GM23248 (cell line): ENCODE data around the gene ANTXRL. TPM values are rescaled to one million over a fixed set of nuclear protein-coding genes. Genes with fewer than 3 reads are reported as not detected.

Experiments used
- DNase-seq: peaks from one replicate; pipeline ENCODE4 v3.0.0-alpha.2; 2015
- H2AFZ ChIP-seq: fragments of 200-600 bp; sonication (generic); 2 replicates; pipeline ENCODE4 v1.6.1; 2016; ENCODE audit warnings: antibody characterized with exemption
- H3F3A ChIP-seq: fragments of 200-600 bp; sonication (generic); 2 replicates; pipeline ENCODE4 v1.6.1; 2016; ENCODE audit warnings: mild to moderate bottlenecking, antibody characterized with exemption, mixed run types; ENCODE audit not compliant: insufficient read depth
- H3K27ac ChIP-seq: fragments of 200-600 bp; sonication (generic); 2 replicates; pipeline ENCODE4 v1.5.1; 2016; ENCODE audit warnings: mild to moderate bottlenecking
- H3K27me3 ChIP-seq: fragments of 200-600 bp; sonication (generic); replicated peaks from 2 replicates; pipeline ENCODE4 v1.6.1; 2016; ENCODE audit warnings: mild to moderate bottlenecking; ENCODE audit not compliant: insufficient read depth
- H3K36me3 ChIP-seq: fragments of 200-600 bp; sonication (generic); 2 replicates; pipeline ENCODE4 v1.6.1; 2016; ENCODE audit warnings: low read depth, mild to moderate bottlenecking
- H3K4me1 ChIP-seq: fragments of 200-600 bp; sonication (generic); 2 replicates; pipeline ENCODE4 v1.6.1; 2016; ENCODE audit warnings: mild to moderate bottlenecking; ENCODE audit not compliant: insufficient read depth
- H3K4me2 ChIP-seq: fragments of 200-600 bp; sonication (generic); one replicate; pipeline ENCODE4 v1.6.1; 2016; ENCODE audit warnings: mild to moderate bottlenecking; ENCODE audit not compliant: unreplicated experiment
- H3K4me3 ChIP-seq: fragments of 200-600 bp; sonication (generic); 2 replicates; pipeline ENCODE4 v1.5.1; 2016; ENCODE audit warnings: mild to moderate bottlenecking
- H3K79me2 ChIP-seq: fragments of 200-600 bp; sonication (generic); 2 replicates; pipeline ENCODE4 v1.6.1; 2016; ENCODE audit warnings: mild to moderate bottlenecking; ENCODE audit not compliant: insufficient read depth
- H3K9ac ChIP-seq: fragments of 200-600 bp; sonication (generic); 2 replicates; pipeline ENCODE4 v1.6.1; 2016; ENCODE audit warnings: mild to moderate bottlenecking
- H3K9me2 ChIP-seq: fragments of 200-600 bp; sonication (generic); 2 replicates; pipeline ENCODE4 v1.6.1; 2016; ENCODE audit warnings: mixed run types, mild to moderate bottlenecking, moderate library complexity; ENCODE audit not compliant: insufficient read depth
- H3K9me3 ChIP-seq: fragments of 200-600 bp; sonication (generic); one replicate; pipeline ENCODE4 v1.6.1; 2017; ENCODE audit warnings: low read depth
- H4K20me1 ChIP-seq: fragments of 200-600 bp; sonication (generic); 2 replicates; pipeline ENCODE4 v1.6.0; 2016; ENCODE audit not compliant: insufficient read depth
- EZH2 ChIP-seq: fragments of 200-600 bp; sonication (generic); IDR thresholded peaks from 2 replicates; pipeline ENCODE4 v1.6.1; 2018; ENCODE audit warnings: antibody characterized with exemption, mild to moderate bottlenecking; ENCODE audit not compliant: insufficient read depth, poor library complexity, severe bottlenecking
- EZH2phosphoT487 ChIP-seq: fragments of 200-600 bp; sonication (generic); IDR thresholded peaks from 2 replicates; pipeline ENCODE4 v1.6.1; 2018; ENCODE audit warnings: antibody characterized with exemption, moderate library complexity, mild to moderate bottlenecking, low read depth; ENCODE audit not compliant: insufficient read depth
- WGBS, 2 experiments: methylation state at CpG; one replicate each; pipeline ENCODE4 v1.1.6; 2015 to 2017; ENCODE audit warnings: low lambda C conversion rate in 2 of 2, low coverage in 1 of 2; ENCODE audit errors: missing lambda C conversion rate in 2 of 2; 5-methylcytosine and 5-hydroxymethylcytosine counted together
- in situ Hi-C: fragments of 300-500 bp; cut with MboI; formaldehyde crosslinking; loops from 2 replicates; pipeline ENCODE4 v1.15.0; 2020
- polyA plus RNA-seq: library from polyadenylated mRNA; unstranded; fragments of >200 nt; fragmentation: Nextera tagmentation; extraction: Ambion mirVana; gene quantifications from 2 replicates; pipeline ENCODE4 v1.2.1, GENCODE V29; 2016
- total RNA-seq: library from RNA; depleted of rRNA; stranded (reverse); fragments of >200 nt; shearing (Covaris generic); gene quantifications from 2 replicates; pipeline ENCODE4 v1.2.3, GENCODE V29; 2014

Gene ANTXRL
- total and polyA plus RNA-seq, 2 experiments from 2014 or later: not detected

DNA sequence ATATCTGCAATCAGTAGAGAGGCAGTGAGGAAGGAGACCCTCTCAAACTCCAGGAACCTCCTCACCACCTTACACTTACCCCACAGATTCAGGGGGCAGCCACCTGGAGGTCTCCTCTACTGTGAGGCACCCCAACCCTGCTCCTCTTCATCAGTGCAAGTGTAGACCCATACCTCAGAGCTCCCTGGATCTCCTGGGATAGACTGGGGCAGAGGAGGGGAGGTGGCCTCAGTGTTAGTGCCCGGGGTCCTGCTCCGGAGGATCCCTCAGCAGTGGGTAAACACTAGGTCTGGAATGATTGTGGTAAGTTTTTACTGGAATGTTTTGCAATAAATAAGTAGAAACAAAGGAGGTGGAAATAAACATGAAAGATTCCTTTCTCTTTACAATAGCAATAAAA lies 31.1 kb downstream of the ANTXRL start:
- Histone ChIP-seq H3K9me2 (no peaks in the 10 kb centered on the region), H3K9ac (no peak overlapping the region), H3K4me2 (no peak overlapping the region), H3K4me1 (peaks cover 13% of the 10 kb centered on the region), H3K4me3 (no peak overlapping the region), H3F3A (peaks cover 4% of the 10 kb centered on the region; the same call in 1 of the 2 replicates), H2AFZ (no peak overlapping the region), H3K27me3 (no peaks in the 10 kb centered on the region), H3K9me3 (no peaks in the 10 kb centered on the region), H3K79me2 (no peaks in the 10 kb centered on the region), H4K20me1 (no peaks in the 10 kb centered on the region), H3K27ac (no peak overlapping the region), H3K36me3 (no peaks in the 10 kb centered on the region)
- in situ Hi-C loops: no loop called here
- no peak for TF ChIP-seq EZH2
- 82 to 85% methylated on average over 2 of the region's 2 CpGs for WGBS, 2 experiments
- DNase-seq: no peak

DNA sequence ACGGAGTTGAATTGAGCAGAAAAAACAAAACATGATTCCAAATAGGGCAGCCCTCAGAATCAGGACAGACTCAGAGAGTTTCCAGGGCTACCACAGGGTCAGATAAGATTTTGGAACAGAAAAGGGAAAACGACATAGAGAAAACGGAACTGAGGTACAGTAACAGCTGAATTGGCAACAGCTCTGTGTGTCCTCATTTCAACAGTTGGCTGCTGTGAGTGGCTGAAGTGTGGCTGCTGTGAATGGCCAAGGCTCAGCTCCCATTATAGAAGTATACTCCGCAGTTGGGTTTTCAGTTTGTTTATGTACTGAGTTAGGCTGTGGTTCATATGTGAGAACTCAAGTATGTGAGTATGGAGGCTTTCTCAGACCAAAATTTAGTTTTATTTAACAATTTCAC lies 32.0 kb downstream of the ANTXRL start:
- H3K27ac ChIP-seq: no peak overlapping the region
- H4K20me1 ChIP-seq: no peaks in the 10 kb centered on the region
- in situ Hi-C loops: no loop called here
- no peaks in the 10 kb centered on the region for H3K79me2 ChIP-seq
- TF ChIP-seq EZH2phosphoT487: no peak
- TF ChIP-seq EZH2: no peak
- H3F3A ChIP-seq: peaks cover 4% of the 10 kb centered on the region; the same call in 1 of the 2 replicates
- no peaks in the 10 kb centered on the region for H3K36me3 ChIP-seq
- DNase-seq: no peak
- H3K4me2 ChIP-seq: no peak overlapping the region
- peaks cover 13% of the 10 kb centered on the region for H3K4me1 ChIP-seq
- H3K9me2 ChIP-seq: no peaks in the 10 kb centered on the region
- no peak overlapping the region for H3K4me3 ChIP-seq
- H2AFZ ChIP-seq: no peak overlapping the region
- H3K9ac ChIP-seq: no peak overlapping the region
- 0 out of 2 replicates have a peak, but pooled peaks cover 5% of the 10 kb centered on the region for H3K27me3 ChIP-seq
- WGBS, 2 experiments: 62 to 63% methylated on average over 4 of the region's 4 CpGs
- H3K9me3 ChIP-seq: no peaks in the 10 kb centered on the region

DNA sequence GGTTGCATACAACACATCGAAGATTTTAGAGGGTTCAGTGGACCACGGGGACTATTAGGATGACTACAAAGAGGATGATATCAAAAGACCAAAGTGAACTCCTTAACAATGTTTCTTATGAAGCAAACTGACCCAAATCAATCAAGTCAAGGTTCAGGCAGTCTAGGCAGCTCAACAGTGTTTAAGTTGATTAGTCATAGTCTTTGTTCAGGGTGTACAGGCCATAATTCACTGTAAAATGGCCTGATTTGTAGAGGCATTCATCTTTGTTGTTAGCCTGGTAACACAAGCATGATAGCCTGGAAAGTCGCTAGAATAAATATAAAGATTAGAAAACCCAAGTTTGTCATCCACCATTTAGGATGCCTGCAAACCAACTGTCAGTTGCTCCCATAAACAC lies 32.6 kb downstream of the ANTXRL start:
- no peak overlapping the region for H3K9ac ChIP-seq
- in situ Hi-C loops: no loop called here

DNA sequence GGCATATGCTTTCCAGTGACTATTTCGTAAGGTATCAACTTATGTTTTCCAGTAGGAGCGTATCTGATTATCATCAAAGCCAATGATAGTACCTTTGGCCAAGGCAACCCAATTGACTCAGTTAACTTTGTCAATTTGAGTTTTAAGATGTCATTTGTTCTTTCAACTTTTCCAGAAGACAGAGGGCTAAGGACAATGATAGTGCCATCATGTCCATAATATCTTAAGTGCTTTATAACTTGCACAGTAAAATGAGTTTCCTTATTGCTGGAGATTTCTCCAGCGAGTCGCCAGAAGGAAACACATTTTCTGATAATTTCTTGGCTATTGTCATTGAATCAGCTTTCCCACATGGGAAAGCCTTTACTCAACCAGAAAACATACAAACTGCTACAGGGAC lies 35.0 kb downstream of the ANTXRL start:
- Histone ChIP-seq H4K20me1 (no peaks in the 10 kb centered on the region), H3K4me1 (no peaks in the 10 kb centered on the region; the same call in 1 of the 2 replicates), H3K36me3 (no peaks in the 10 kb centered on the region), H3K79me2 (no peaks in the 10 kb centered on the region), H3F3A (no peaks in the 10 kb centered on the region), H3K9ac (no peak overlapping the region), H3K27me3 (0 out of 2 replicates have a peak, but pooled peaks cover 5% of the 10 kb centered on the region), H2AFZ (no peak overlapping the region), H3K9me2 (no peaks in the 10 kb centered on the region), H3K4me3 (no peak overlapping the region), H3K9me3 (no peaks in the 10 kb centered on the region), H3K27ac (no peak overlapping the region), H3K4me2 (no peak overlapping the region)
- WGBS, 2 experiments: 74 to 76% methylated on average over 4 of the region's 4 CpGs
- in situ Hi-C loops: no loop called here
- no peak for TF ChIP-seq EZH2phosphoT487
- TF ChIP-seq EZH2: no peak
- DNase-seq: no peak

More for the DNA sequence above, 32.6 kb downstream of the ANTXRL start:
- no peak for TF ChIP-seq EZH2
- TF ChIP-seq EZH2phosphoT487: no peak
- Histone ChIP-seq H3K9me3 (no peaks in the 10 kb centered on the region), H3K4me2 (no peak overlapping the region), H3F3A (peaks cover 4% of the 10 kb centered on the region; the same call in 1 of the 2 replicates), H3K9me2 (no peaks in the 10 kb centered on the region), H3K79me2 (no peaks in the 10 kb centered on the region), H3K36me3 (no peaks in the 10 kb centered on the region), H4K20me1 (no peaks in the 10 kb centered on the region), H3K27me3 (0 out of 2 replicates have a peak, but pooled peaks cover 5% of the 10 kb centered on the region), H3K27ac (no peak overlapping the region), H3K4me1 (peaks cover 13% of the 10 kb centered on the region), H3K4me3 (no peak overlapping the region), H2AFZ (no peak overlapping the region)
- DNase-seq: no peak
- WGBS, 2 experiments: 89 to 97% methylated on average over 3 of the region's 3 CpGs

DNA sequence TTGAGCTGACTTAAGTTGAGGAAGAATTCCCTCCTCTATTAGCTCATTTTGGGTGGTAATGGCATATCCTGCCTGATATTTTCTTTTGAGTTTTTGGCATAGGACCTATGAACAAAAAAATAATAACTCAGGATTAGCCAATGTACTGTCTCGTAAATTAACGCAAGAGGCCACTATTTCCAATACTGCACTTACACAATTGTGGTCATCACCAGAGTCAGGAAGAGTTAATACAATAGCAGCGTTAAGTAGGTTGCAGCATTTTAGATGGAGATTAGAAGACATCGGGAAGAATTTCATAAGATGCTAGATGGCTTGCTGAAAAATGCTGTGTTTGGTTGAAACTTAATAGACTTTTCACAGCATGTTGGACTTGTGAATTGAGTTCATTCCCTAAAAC lies 36.4 kb downstream of the ANTXRL start:
- H3K27ac ChIP-seq: no peak overlapping the region
- no peaks in the 10 kb centered on the region for H3K36me3 ChIP-seq
- H3K9me3 ChIP-seq: no peaks in the 10 kb centered on the region
- TF ChIP-seq EZH2phosphoT487: no peak
- TF ChIP-seq EZH2: no peak
- no peak overlapping the region for H3K9ac ChIP-seq
- H4K20me1 ChIP-seq: no peaks in the 10 kb centered on the region
- H3K79me2 ChIP-seq: no peaks in the 10 kb centered on the region
- H3K9me2 ChIP-seq: no peaks in the 10 kb centered on the region
- H3K27me3 ChIP-seq: 0 out of 2 replicates have a peak, but pooled peaks cover 5% of the 10 kb centered on the region
- no peak overlapping the region for H3K4me3 ChIP-seq
- no peaks in the 10 kb centered on the region for H3F3A ChIP-seq
- no peak overlapping the region for H3K4me2 ChIP-seq
- in situ Hi-C loops: no loop called here
- no peaks in the 10 kb centered on the region; the same call in 1 of the 2 replicates for H3K4me1 ChIP-seq
- H2AFZ ChIP-seq: no peak overlapping the region
- no peak for DNase-seq
- 69 to 71% methylated on average over 4 of the region's 4 CpGs for WGBS, 2 experiments
